ENCODE measurements around the gene TBL3. TPM values are rescaled to one million over a fixed set of nuclear protein-coding genes. Genes with fewer than 3 reads are reported as not detected.
"Not testable (repeated sequence)": the region's sequence is repeated elsewhere in the genome, so short reads cannot be mapped to it uniquely, and the experiment has no call there.

Gene TBL3
- total RNA-seq, 2 experiments from 2014 or later: 49.9 to 67.2 TPM

DNA sequence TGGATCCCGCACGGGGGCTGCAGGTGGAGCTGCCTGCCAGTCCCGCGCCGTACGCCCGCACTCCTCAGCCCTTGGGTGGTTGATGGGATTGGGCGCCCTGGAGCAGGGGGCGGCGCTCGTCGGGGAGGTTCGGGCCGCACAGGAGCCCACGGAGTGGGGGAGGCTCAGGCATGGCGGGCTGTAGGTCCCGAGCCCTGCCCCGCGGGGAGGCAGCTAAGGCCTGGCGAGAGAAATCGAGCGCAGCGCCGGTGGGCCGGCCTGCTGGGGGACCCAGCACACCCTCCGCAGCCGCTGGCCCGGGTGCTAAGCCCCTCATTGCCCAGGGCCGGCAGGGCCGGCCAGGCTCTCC lies 13.7 kb upstream of the TBL3 start:
- H3K9me3 ChIP-seq (ENCODE audit: low read length); POLR2A ChIA-PET; BruUV-seq (replicated peaks); H4K20me1 ChIP-seq (ENCODE audit: insufficient read depth, low read length); DNase-seq (ENCODE audit: low spot score); H2AFZ ChIP-seq (ENCODE audit: low read length); H3K4me2 ChIP-seq (ENCODE audit: low read length); intact Hi-C loops (cut with micrococcal nuclease; ENCODE audit: unreplicated experiment); H3K4me3 ChIP-seq (ENCODE audit: low read depth, low read length, poor library complexity, severe bottlenecking); CTCF ChIA-PET (ENCODE audit: unreplicated experiment); H3K27ac ChIP-seq (ENCODE audit: low read depth, low read length, poor library complexity, severe bottlenecking); H3K9me2 ChIP-seq (ENCODE audit: insufficient read depth, low read length): not testable (repeated sequence)
- Histone ChIP-seq H3K36me3 (ENCODE audit: insufficient read depth, low read length) (peaks cover 28% of the 10 kb centered on the region), H3K79me2 (ENCODE audit: insufficient read depth, low read depth, low read length) (peaks cover 27% of the 10 kb centered on the region), H3K4me1 (ENCODE audit: insufficient read depth, low read length, poor library complexity, severe bottlenecking) (peaks cover 31% of the 10 kb centered on the region)

DNA sequence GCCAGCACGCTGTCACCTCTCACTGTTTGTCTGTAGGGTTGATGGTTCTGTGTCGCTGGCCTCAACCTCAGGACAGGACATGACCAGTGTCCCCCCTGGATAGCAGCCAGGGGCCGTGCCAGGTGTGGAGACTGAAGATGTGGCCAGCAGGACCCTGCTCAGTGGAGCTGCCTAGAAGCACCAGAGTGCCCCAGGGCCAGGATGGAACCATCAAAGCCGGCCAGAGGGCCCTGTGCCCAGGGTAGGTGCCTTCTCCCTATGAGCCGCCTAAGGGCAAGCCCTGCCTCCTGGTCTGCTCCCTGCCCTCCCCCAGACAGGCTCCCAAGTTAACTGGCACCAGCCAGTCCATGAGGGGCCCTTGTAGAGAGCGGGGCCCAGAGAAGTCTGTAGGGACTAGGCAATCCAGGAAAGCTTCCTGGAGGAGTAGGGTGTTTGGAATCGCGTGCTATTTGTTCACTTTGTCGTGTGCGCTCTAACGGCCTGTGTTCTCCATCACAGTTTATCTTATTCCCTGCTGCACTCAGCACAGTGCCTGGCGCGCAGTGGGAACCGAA lies 13.1 kb upstream of the TBL3 start:
- Histone ChIP-seq H3K9me3 (ENCODE audit: low read length) (no peaks in the 10 kb centered on the region), H3K9me2 (ENCODE audit: insufficient read depth, low read length) (no peaks in the 10 kb centered on the region), H3K36me3 (ENCODE audit: insufficient read depth, low read length) (peaks cover 34% of the 10 kb centered on the region), H4K20me1 (ENCODE audit: insufficient read depth, low read length) (peaks cover 11% of the 10 kb centered on the region), H3K4me2 (ENCODE audit: low read length) (peak overlapping the region; percentile 58; the same call in 1 of the 2 replicates), H3K27ac (ENCODE audit: low read depth, low read length, poor library complexity, severe bottlenecking) (no peak overlapping the region), H3K79me2 (ENCODE audit: insufficient read depth, low read depth, low read length) (peaks cover 34% of the 10 kb centered on the region), H3K4me3 (ENCODE audit: low read depth, low read length, poor library complexity, severe bottlenecking) (peak overlapping the region; percentile 82), H3K4me1 (ENCODE audit: insufficient read depth, low read length, poor library complexity, severe bottlenecking) (peaks cover 31% of the 10 kb centered on the region), H2AFZ (ENCODE audit: low read length) (peak overlapping the region; percentile 77; the same call in 1 of the 2 replicates)
- intact Hi-C loops (cut with micrococcal nuclease; ENCODE audit: unreplicated experiment): no loop called here
- POLR2A ChIA-PET: no interaction called here
- CTCF ChIA-PET (ENCODE audit: unreplicated experiment): no interaction called here
- no peak for DNase-seq (ENCODE audit: low spot score)
- BruUV-seq (replicated peaks): no TSS peak
- TF ChIP-seq, protein P1, sequence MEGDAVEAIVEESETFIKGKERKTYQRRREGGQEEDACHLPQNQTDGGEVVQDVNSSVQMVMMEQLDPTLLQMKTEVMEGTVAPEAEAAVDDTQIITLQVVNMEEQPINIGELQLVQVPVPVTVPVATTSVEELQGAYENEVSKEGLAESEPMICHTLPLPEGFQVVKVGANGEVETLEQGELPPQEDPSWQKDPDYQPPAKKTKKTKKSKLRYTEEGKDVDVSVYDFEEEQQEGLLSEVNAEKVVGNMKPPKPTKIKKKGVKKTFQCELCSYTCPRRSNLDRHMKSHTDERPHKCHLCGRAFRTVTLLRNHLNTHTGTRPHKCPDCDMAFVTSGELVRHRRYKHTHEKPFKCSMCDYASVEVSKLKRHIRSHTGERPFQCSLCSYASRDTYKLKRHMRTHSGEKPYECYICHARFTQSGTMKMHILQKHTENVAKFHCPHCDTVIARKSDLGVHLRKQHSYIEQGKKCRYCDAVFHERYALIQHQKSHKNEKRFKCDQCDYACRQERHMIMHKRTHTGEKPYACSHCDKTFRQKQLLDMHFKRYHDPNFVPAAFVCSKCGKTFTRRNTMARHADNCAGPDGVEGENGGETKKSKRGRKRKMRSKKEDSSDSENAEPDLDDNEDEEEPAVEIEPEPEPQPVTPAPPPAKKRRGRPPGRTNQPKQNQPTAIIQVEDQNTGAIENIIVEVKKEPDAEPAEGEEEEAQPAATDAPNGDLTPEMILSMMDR (conservative IDR thresholded peaks at IDR 0.05; ENCODE audit: low read length): no peak
- no peak for TF ChIP-seq EZH2phosphoT487 (IDR thresholded peaks at IDR 0.05; ENCODE audit: borderline replicate concordance, low read depth, low read length)

DNA sequence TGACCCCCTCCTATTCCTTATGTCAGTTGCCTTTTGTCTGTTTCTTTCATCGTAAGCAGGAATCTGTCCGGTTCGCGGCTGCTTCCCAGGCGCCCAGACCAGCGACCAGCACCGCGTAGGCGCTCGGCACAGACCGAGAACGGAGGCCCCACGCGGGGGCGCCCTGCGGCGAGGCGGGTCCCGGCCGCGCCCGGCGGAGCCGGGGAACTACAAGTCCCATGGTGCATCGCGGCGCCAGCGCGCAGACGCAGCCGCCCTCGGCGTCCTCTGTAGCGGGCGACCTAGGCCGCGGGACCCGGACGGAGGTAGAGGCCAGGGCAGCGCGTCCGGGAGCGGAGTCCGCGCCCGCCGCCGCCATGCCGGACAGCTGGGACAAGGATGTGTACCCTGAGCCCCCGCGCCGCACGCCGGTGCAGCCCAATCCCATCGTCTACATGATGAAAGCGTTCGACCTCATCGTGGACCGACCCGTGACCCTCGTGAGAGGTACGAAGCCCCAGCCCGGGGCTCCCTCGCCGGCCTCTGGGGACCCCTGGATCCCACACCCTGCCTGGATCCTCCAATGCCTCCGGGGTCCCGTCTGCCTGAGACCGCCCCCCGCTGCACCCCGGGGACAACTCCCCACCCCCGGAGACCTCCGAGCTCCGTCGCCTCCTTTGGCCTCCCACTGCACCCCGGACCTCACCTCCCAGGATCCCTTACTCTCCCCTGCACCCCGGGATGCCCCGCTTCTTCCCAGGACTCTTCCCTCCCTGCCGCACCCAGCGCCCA lies 12.4 kb upstream of the TBL3 start, which contains the start of gene NDUFB10:
Gene NDUFB10, plus strand, starts transcription at position 270 of the 771 bp plus-strand sequence. Its CDS starts 87 bp downstream, at position 357.
- peak within 1 kb of the TSS; percentile 82 for H3K4me3 ChIP-seq (ENCODE audit: low read depth, low read length, poor library complexity, severe bottlenecking)
- POLR2A ChIA-PET: no interaction called here

More for the DNA sequence above, 12.4 kb upstream of the TBL3 start, which contains the start of gene NDUFB10:
- TF ChIP-seq EZH2phosphoT487 (IDR thresholded peaks at IDR 0.05; ENCODE audit: borderline replicate concordance, low read depth, low read length): no peak
- TF ChIP-seq, protein P1 (conservative IDR thresholded peaks at IDR 0.05; ENCODE audit: low read length): peak; percentile 86
- intact Hi-C loops (cut with micrococcal nuclease; ENCODE audit: unreplicated experiment): no loop called here
- peak within 1 kb of the TSS; percentile 80 for H3K27ac ChIP-seq (ENCODE audit: low read depth, low read length, poor library complexity, severe bottlenecking)
- peaks cover 41% of the 10 kb centered on the region for H3K36me3 ChIP-seq (ENCODE audit: insufficient read depth, low read length)
- H4K20me1 ChIP-seq (ENCODE audit: insufficient read depth, low read length): peaks cover 14% of the 10 kb centered on the region
- peaks cover 41% of the 10 kb centered on the region for H3K79me2 ChIP-seq (ENCODE audit: insufficient read depth, low read depth, low read length)
- no TSS peak for BruUV-seq (replicated peaks)
- H3K4me1 ChIP-seq (ENCODE audit: insufficient read depth, low read length, poor library complexity, severe bottlenecking): peaks cover 31% of the 10 kb centered on the region
- peak within 1 kb of the TSS; percentile 77; the same call in 1 of the 2 replicates for H2AFZ ChIP-seq (ENCODE audit: low read length)
- CTCF ChIA-PET (ENCODE audit: unreplicated experiment): no interaction called here
- no peaks in the 10 kb centered on the region for H3K9me3 ChIP-seq (ENCODE audit: low read length)
- no peaks in the 10 kb centered on the region for H3K9me2 ChIP-seq (ENCODE audit: insufficient read depth, low read length)
- peak; percentile 93 for DNase-seq (ENCODE audit: low spot score)
- peak within 1 kb of the TSS; percentile 96 for H3K4me2 ChIP-seq (ENCODE audit: low read length)
